Measurements from ENCODE around the gene AMACR. TPM values are rescaled to one million over a fixed set of nuclear protein-coding genes. Genes with fewer than 3 reads are reported as not detected.
"Not testable (repeated sequence)": the region's sequence is repeated elsewhere in the genome, so short reads cannot be mapped to it uniquely, and the experiment has no call there.

AMACR gene
- total and polyA plus RNA-seq, 4 experiments from 2014 or later, result 5.2 to 9.2 (median 7.4) TPM

- no peaks in the 10 kb centered on the region for H3K9me3 ChIP-seq (ENCODE audit: control insufficient read depth in 1 of 2, low read length in 2 of 2)
- Mint-ChIP-seq H3K4me3 (no peak overlapping the region), H3K27ac (no peak overlapping the region), H3K27me3 (no peaks in the 10 kb centered on the region), H3K9me3 (peaks cover 0 to 5% (median 0%) of the 10 kb centered on the region in 8 donors), H3K36me3 (peaks cover 2 to 6% of the 10 kb centered on the region in 2 donors), H3K4me1 (peaks cover 0 to 1% (median 0%) of the 10 kb centered on the region in 4 donors)
- DNase-seq, result no peak
- H3K36me3 ChIP-seq (ENCODE audit: insufficient read depth, low read length), result no peaks in the 10 kb centered on the region
- H3K4me3 ChIP-seq (ENCODE audit: low read length in 2 of 2), result no peak overlapping the region
- intact Hi-C loops (cut with micrococcal nuclease), result no loop called here
- ChIA-PET CTCF (ENCODE audit: partially characterized antibody) (interaction anchor here (1.4 kb wide), 1 partner anchor 17 kb away, joined by 3 read pairs; no protein-coding TSS in a partner anchor), POLR2A (ENCODE audit: partially characterized antibody) (no interaction called here)
- H3K27ac ChIP-seq (ENCODE audit: low read depth, low read length), result no peak overlapping the region
- no peaks in the 10 kb centered on the region for H3K27me3 ChIP-seq (ENCODE audit: insufficient read depth, low read length)
- no peaks in the 10 kb centered on the region for H3K4me1 ChIP-seq (ENCODE audit: insufficient read depth, low read length)
Measured at GRCh38 chr5:34014626-34015025, 6.8 kb upstream of the AMACR start.

DNA sequence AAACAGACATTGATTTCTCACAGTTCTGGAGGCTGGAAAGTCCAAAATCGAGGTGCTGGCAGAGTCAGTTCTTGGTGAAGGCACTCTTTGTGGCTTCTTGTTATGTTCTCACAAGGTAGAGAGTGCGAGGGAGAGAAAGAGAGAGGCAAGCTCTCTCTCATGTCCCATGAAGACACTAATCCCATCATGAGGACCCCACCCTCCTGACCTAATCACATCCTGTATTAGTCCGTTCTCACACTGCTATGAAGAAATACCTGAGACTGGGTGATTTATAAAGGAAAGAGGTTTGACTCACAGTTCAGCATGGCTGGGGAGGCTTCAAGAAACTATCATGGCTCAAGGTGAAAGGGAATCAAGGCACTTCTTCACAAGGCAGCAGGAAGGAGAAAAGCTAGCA is 5.7 kb upstream of the AMACR start:
- peaks cover 4 to 12% (median 7%) of the 10 kb centered on the region in 4 donors for H3K4me1 Mint-ChIP-seq
- H3K36me3 ChIP-seq (ENCODE audit: insufficient read depth, low read length), result no peaks in the 10 kb centered on the region
- H3K4me1 ChIP-seq (ENCODE audit: insufficient read depth, low read length), result peaks cover 10% of the 10 kb centered on the region
- no peak overlapping the region for H3K27ac ChIP-seq (ENCODE audit: low read depth, low read length)
- H3K27me3 ChIP-seq (ENCODE audit: insufficient read depth, low read length), result no peaks in the 10 kb centered on the region
- H3K4me3 Mint-ChIP-seq, result no peak overlapping the region
- no peak for DNase-seq
- H3K9me3 Mint-ChIP-seq, result peaks cover 0 to 5% (median 0%) of the 10 kb centered on the region in 8 donors
- H3K9me3 ChIP-seq (ENCODE audit: control insufficient read depth in 1 of 2, low read length in 2 of 2), result no peaks in the 10 kb centered on the region
- intact Hi-C loops (cut with micrococcal nuclease), result no loop called here
- H3K27me3 Mint-ChIP-seq, result no peaks in the 10 kb centered on the region
- no peaks in the 10 kb centered on the region for H3K36me3 Mint-ChIP-seq
- CTCF ChIA-PET (ENCODE audit: partially characterized antibody), result interaction anchor here (1.3 kb wide), 1 partner anchor 16 kb away, joined by 3 read pairs; no protein-coding TSS in a partner anchor
- POLR2A ChIA-PET (ENCODE audit: partially characterized antibody), result interaction anchor here (0.8 kb wide), 1 partner anchor 8 kb away, joined by 3 read pairs; no protein-coding TSS in a partner anchor
- no peak overlapping the region for H3K4me3 ChIP-seq (ENCODE audit: low read length in 2 of 2)
- no peak overlapping the region for H3K27ac Mint-ChIP-seq

DNA sequence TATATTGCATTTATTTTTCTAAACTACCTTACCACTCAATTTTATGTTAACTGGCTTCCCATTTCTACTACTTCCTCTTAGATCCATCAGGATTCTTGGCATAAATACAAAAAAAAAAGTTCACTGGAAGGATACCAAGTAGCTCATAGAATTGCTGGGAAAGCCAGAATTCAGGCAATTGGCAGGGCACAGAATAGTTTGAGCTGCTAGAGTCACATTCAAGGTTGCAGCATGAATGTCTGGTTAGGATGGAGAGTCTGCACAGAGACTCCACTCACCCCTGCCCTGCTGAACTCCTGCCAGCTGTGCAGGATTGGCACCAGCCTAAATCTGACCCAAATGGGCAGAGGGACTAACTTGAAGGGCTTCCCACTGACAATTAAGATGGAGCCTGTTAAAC is 4.9 kb upstream of the AMACR start:
- Histone ChIP-seq H3K4me1 (ENCODE audit: insufficient read depth, low read length) (peaks cover 13% of the 10 kb centered on the region), H3K27ac (ENCODE audit: low read depth, low read length) (no peak overlapping the region), H3K27me3 (ENCODE audit: insufficient read depth, low read length) (no peaks in the 10 kb centered on the region), H3K36me3 (ENCODE audit: insufficient read depth, low read length) (no peaks in the 10 kb centered on the region), H3K4me3 (ENCODE audit: low read length in 2 of 2) (no peak overlapping the region), H3K9me3 (ENCODE audit: control insufficient read depth in 1 of 2, low read length in 2 of 2) (no peaks in the 10 kb centered on the region)
- POLR2A ChIA-PET (ENCODE audit: partially characterized antibody), result interaction anchor here (0.8 kb wide), 1 partner anchor 9 kb away, joined by 3 read pairs; no protein-coding TSS in a partner anchor
- peaks cover 0 to 4% of the 10 kb centered on the region in 2 donors for H3K36me3 Mint-ChIP-seq
- H3K9me3 Mint-ChIP-seq, result peaks cover 0 to 5% (median 0%) of the 10 kb centered on the region in 8 donors
- no peak for DNase-seq
- no peak overlapping the region for H3K4me3 Mint-ChIP-seq
- CTCF ChIA-PET (ENCODE audit: partially characterized antibody), result interaction anchor here (1.3 kb wide), 1 partner anchor 16 kb away, joined by 3 read pairs; no protein-coding TSS in a partner anchor
- H3K27me3 Mint-ChIP-seq, result no peaks in the 10 kb centered on the region
- peaks cover 4 to 18% (median 11%) of the 10 kb centered on the region in 4 donors for H3K4me1 Mint-ChIP-seq
- no peak overlapping the region for H3K27ac Mint-ChIP-seq
- intact Hi-C loops (cut with micrococcal nuclease), result no loop called here

DNA sequence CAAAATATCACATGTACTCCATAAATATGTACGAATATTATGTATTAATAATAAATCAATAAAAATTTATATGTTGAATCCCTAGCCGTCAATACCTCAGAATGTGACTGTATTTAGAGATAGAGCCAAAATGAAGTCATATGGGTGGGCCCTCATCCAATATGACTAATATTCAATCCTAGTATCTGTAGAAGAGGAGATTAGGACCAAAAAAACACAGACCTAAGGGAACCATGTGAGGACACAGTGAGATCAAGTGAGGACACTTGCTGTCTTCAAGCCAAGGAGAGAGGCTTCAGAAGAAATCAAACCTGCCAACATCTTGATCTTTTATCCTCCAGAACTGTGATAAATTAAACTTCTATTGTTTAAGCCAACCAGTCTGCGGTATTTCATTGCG is 3.7 kb upstream of the AMACR start:
- POLR2A ChIA-PET (ENCODE audit: partially characterized antibody), result no interaction called here
- Histone ChIP-seq H3K27ac (ENCODE audit: low read depth, low read length) (no peak overlapping the region), H3K27me3 (ENCODE audit: insufficient read depth, low read length) (no peaks in the 10 kb centered on the region), H3K4me3 (ENCODE audit: low read length in 2 of 2) (no peak overlapping the region), H3K9me3 (ENCODE audit: control insufficient read depth in 1 of 2, low read length in 2 of 2) (no peaks in the 10 kb centered on the region), H3K4me1 (ENCODE audit: insufficient read depth, low read length) (peaks cover 22% of the 10 kb centered on the region), H3K36me3 (ENCODE audit: insufficient read depth, low read length) (no peaks in the 10 kb centered on the region)
- Mint-ChIP-seq H3K27me3 (no peaks in the 10 kb centered on the region), H3K36me3 (peaks cover 0 to 10% of the 10 kb centered on the region in 2 donors), H3K27ac (no peak overlapping the region), H3K9me3 (peaks cover 0 to 5% (median 0%) of the 10 kb centered on the region in 8 donors), H3K4me1 (peaks cover 11 to 27% (median 18%) of the 10 kb centered on the region in 4 donors), H3K4me3 (no peak overlapping the region)
- CTCF ChIA-PET (ENCODE audit: partially characterized antibody), result interaction anchor here (0.5 kb wide), 1 partner anchor 77 kb away, joined by 3 read pairs; no protein-coding TSS in a partner anchor
- DNase-seq, result no peak
- intact Hi-C loops (cut with micrococcal nuclease), result no loop called here

- H3K9me3 ChIP-seq (ENCODE audit: control insufficient read depth in 1 of 2, low read length in 2 of 2); H3K4me3 Mint-ChIP-seq; H3K4me3 ChIP-seq (ENCODE audit: low read length in 2 of 2); H3K27me3 ChIP-seq (ENCODE audit: insufficient read depth, low read length); intact Hi-C loops (cut with micrococcal nuclease); H3K27me3 Mint-ChIP-seq; POLR2A ChIA-PET (ENCODE audit: partially characterized antibody); H3K36me3 ChIP-seq (ENCODE audit: insufficient read depth, low read length); H3K27ac ChIP-seq (ENCODE audit: low read depth, low read length); CTCF ChIA-PET (ENCODE audit: partially characterized antibody); DNase-seq; H3K9me3 Mint-ChIP-seq; H3K27ac Mint-ChIP-seq: not testable (repeated sequence)
- peaks cover 11 to 27% (median 19%) of the 10 kb centered on the region in 4 donors for H3K4me1 Mint-ChIP-seq
- peaks cover 22% of the 10 kb centered on the region for H3K4me1 ChIP-seq (ENCODE audit: insufficient read depth, low read length)
- H3K36me3 Mint-ChIP-seq, result peaks cover 0 to 12% of the 10 kb centered on the region in 2 donors
Measured at GRCh38 chr5:34010146-34010545, 2.3 kb upstream of the AMACR start.

DNA sequence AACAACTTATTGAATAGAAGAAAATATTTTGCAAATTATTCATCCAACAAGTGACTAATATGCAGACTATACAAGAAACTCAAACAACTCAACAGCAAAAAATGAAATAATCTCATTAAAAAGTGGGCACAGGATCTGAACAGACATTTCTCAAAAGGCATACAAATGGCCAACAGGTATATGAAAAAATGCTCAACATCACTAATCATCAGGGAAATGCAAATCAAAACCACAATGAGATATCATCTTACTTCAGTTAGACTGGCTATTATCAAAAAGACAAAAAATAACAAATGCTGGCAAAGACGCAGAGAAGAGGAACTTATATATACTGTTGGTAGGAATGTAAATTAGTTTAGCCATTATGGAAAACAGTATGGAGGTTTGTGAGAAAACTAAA is 1.8 kb upstream of the AMACR start:
- ChIA-PET POLR2A (ENCODE audit: partially characterized antibody) (no interaction called here), CTCF (ENCODE audit: partially characterized antibody) (interaction anchor here (4.0 kb wide), 1 partner anchor 13 kb away, joined by 31 read pairs; no protein-coding TSS in a partner anchor)
- no peaks in the 10 kb centered on the region for H3K36me3 ChIP-seq (ENCODE audit: insufficient read depth, low read length)
- no peak overlapping the region for H3K27ac ChIP-seq (ENCODE audit: low read depth, low read length)
- H3K4me3 ChIP-seq (ENCODE audit: low read length in 2 of 2), result no peak overlapping the region
- peaks cover 0 to 15% of the 10 kb centered on the region in 2 donors for H3K36me3 Mint-ChIP-seq
- no peaks in the 10 kb centered on the region for H3K27me3 ChIP-seq (ENCODE audit: insufficient read depth, low read length)
- peaks cover 11 to 27% (median 19%) of the 10 kb centered on the region in 4 donors for H3K4me1 Mint-ChIP-seq
- peaks cover 0 to 5% (median 0%) of the 10 kb centered on the region in 8 donors for H3K9me3 Mint-ChIP-seq
- peak overlapping the region in 1 of 7 donors; percentile 84 for H3K27ac Mint-ChIP-seq
- intact Hi-C loops (cut with micrococcal nuclease), result loop anchor here (2.0 kb wide), 1 partner anchor 905 kb away; the partner anchor contains the start of genes BRIX1 and RAD1
- H3K4me1 ChIP-seq (ENCODE audit: insufficient read depth, low read length), result peaks cover 22% of the 10 kb centered on the region
- H3K4me3 Mint-ChIP-seq, result peak overlapping the region in 4 of 8 donors; percentile 20 to 63 (median 36)
- no peaks in the 10 kb centered on the region for H3K9me3 ChIP-seq (ENCODE audit: control insufficient read depth in 1 of 2, low read length in 2 of 2)
- H3K27me3 Mint-ChIP-seq, result no peaks in the 10 kb centered on the region
- DNase-seq, result no peak

DNA sequence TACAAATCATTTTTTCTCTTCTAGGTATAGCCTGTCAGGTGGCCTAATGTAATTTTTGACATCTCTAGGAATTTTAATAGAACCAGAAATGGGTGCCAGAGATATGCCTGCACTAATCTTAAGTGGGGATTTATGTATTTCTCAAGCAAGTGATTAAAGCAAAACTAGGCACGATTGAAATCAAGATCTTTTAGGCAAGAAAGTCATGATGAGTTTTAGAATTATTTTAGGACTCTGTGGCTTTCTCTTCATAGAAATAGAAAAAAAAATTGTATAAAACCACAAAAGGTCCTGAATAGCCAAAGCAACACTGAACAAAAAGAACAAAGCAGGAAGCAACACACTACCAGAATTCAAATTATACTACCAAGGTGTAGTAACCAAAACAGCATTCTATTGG is 952 bp upstream of the AMACR start:
- Mint-ChIP-seq H3K4me3 (peak overlapping the region; percentile 93 to 97 (median 96)), H3K4me1 (peaks cover 11 to 27% (median 19%) of the 10 kb centered on the region in 4 donors), H3K27ac (peak overlapping the region; percentile 84 to 96 (median 94)), H3K27me3 (no peaks in the 10 kb centered on the region), H3K36me3 (peaks cover 7 to 21% of the 10 kb centered on the region in 2 donors), H3K9me3 (peaks cover 0 to 3% (median 0%) of the 10 kb centered on the region in 8 donors)
- ChIA-PET CTCF (ENCODE audit: partially characterized antibody) (interaction anchor here (1.0 to 4.0 kb wide), 4 partner anchors 9 to 573 kb away, joined by 3 to 31 read pairs (median 3); no protein-coding TSS in a partner anchor), POLR2A (ENCODE audit: partially characterized antibody) (interaction anchor here (0.6 to 1.7 kb wide), 11 partner anchors 11 to 1836 kb away, joined by 3 to 10 read pairs (median 4); partner anchors contain the start of genes DNAJC21, RAD1, SUB1 and TARS1)
- no peaks in the 10 kb centered on the region for H3K9me3 ChIP-seq (ENCODE audit: control insufficient read depth in 1 of 2, low read length in 2 of 2)
- no peaks in the 10 kb centered on the region for H3K36me3 ChIP-seq (ENCODE audit: insufficient read depth, low read length)
- peak overlapping the region; percentile 76 for H3K27ac ChIP-seq (ENCODE audit: low read depth, low read length)
- H3K4me1 ChIP-seq (ENCODE audit: insufficient read depth, low read length), result peaks cover 22% of the 10 kb centered on the region
- DNase-seq, result peak in 2 of 5 donors; percentile 3 to 6
- intact Hi-C loops (cut with micrococcal nuclease), result loop anchor here (1.0 to 2.0 kb wide), 2 partner anchors 569 to 906 kb away; partner anchors contain the start of genes BRIX1, RAD1 and TARS1
- no peaks in the 10 kb centered on the region for H3K27me3 ChIP-seq (ENCODE audit: insufficient read depth, low read length)
- peak overlapping the region in 1 of 2 donors; percentile 96 for H3K4me3 ChIP-seq (ENCODE audit: low read length in 2 of 2)
